WERI-Rb-1 (cell line): ENCODE data around the gene KDSR.
A peak's percentile ranks its signal among the peaks of the same experiment; 100 is the strongest.

Source experiments
- DNase-seq: peaks from one replicate; pipeline ENCODE4 v3.0.0-alpha.2; 2020
- H3K27ac ChIP-seq: fragments of 250-450 bp; sonication (Bioruptor Pico); 2 replicates; pipeline ENCODE4 v1.5.1; 2020; ENCODE audit warnings: mild to moderate bottlenecking, moderate library complexity
- H3K27me3 ChIP-seq: fragments of 250-450 bp; sonication (Bioruptor Pico); 2 replicates; pipeline ENCODE4 v1.5.1; 2021; ENCODE audit warnings: mild to moderate bottlenecking, low read depth, moderate library complexity; ENCODE audit not compliant: insufficient read depth, severe bottlenecking
- H3K36me3 ChIP-seq: fragments of 250-450 bp; sonication (Bioruptor Pico); 2 replicates; pipeline ENCODE4 v1.5.1; 2020; ENCODE audit warnings: mild to moderate bottlenecking, moderate library complexity
- H3K4me3 ChIP-seq: 2 replicates; pipeline ENCODE4 v1.5.1; 2011; ENCODE audit warnings: low read depth, mild to moderate bottlenecking, control low read depth, low read length
- H3K9me3 ChIP-seq: fragments of 250-450 bp; sonication (Bioruptor Pico); 2 replicates; pipeline ENCODE4 v1.5.1; 2021; ENCODE audit warnings: mild to moderate bottlenecking, moderate library complexity; ENCODE audit not compliant: severe bottlenecking
- CTCF ChIP-seq: IDR thresholded peaks from 2 replicates; pipeline ENCODE4 v1.5.1; 2011; ENCODE audit warnings: low read depth, mild to moderate bottlenecking, control low read depth, inconsistent platforms, low read length

The KDSR gene

GRCh38 chr18:63342206-63342605 lies 24.8 kb downstream of the KDSR start:
- peak; percentile 60 for DNase-seq
- H3K9me3 ChIP-seq: no peaks in the 10 kb centered on the region
- peak; percentile 71 for TF ChIP-seq CTCF
- H3K4me3 ChIP-seq: no peak overlapping the region
- H3K27ac ChIP-seq: no peak overlapping the region
- H3K36me3 ChIP-seq: peaks cover 86% of the 10 kb centered on the region
- H3K27me3 ChIP-seq: no peaks in the 10 kb centered on the region

GRCh38 chr18:63339920-63340484 lies 27.0 kb downstream of the KDSR start:
- no peaks in the 10 kb centered on the region for H3K9me3 ChIP-seq
- H3K27me3 ChIP-seq: no peaks in the 10 kb centered on the region
- H3K4me3 ChIP-seq: no peak overlapping the region
- H3K36me3 ChIP-seq: peaks cover 83% of the 10 kb centered on the region
- peak; percentile 43 for DNase-seq
- no peak overlapping the region for H3K27ac ChIP-seq
- TF ChIP-seq CTCF: peak; percentile 57

DNA sequence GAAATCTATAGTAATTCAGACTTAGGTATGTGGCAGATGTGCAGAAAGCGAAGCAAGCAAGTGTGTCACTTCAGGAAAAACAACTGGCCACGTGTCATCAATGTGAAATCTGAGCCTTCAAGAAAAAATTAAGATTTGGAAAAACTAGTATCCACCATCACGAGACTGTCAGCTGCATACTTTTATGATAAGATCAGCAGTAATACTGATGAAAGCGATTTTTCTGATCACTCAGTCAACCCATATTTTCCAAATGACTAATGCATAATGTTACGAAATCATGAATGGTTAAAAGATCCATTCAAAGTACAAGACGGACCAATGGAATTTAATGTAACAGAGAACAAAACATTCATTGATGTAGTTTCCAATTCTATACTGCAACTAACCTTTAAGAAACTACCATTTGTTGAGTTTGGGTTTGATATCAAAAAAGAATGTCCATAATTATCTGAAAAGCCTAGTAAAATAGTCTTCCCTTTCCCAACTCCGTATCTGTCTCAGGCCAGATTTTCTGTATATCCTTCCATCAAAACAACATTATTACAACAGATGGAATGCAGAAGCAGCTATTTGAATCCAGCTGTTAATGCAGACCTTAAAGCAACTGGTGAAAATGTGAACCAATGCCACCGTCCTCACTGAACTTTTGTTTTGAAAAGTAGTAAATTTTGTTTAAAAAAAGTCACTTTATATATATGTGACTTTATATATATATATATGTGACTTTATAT lies 30.5 kb downstream of the KDSR start:
- H3K9me3 ChIP-seq: no peaks in the 10 kb centered on the region
- no peak overlapping the region for H3K27ac ChIP-seq
- H3K36me3 ChIP-seq: peaks cover 71% of the 10 kb centered on the region
- H3K4me3 ChIP-seq: no peak overlapping the region
- no peaks in the 10 kb centered on the region for H3K27me3 ChIP-seq
- no peak for TF ChIP-seq CTCF
- DNase-seq: no peak

DNA sequence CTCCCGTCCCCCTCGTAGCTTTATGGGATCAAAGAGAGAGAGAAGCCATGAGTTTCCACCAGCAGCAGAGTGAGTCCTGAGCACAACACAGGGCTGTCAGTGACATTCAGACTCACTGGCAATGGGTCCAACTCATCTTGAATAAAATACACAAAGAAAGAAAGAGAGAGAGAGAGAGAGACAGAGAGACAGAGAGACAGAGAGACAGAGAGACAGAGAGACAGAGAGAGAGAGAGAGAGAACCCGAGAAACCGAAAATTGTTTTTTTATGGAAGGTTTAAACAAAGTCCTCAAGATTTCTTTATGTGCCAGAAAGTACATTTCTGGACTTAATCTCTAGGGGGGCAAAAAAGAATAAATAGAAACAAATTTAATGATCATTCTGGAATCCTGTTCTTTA lies 35.9 kb downstream of the KDSR start:
- H3K27ac ChIP-seq: no peak overlapping the region
- DNase-seq: no peak
- no peak for TF ChIP-seq CTCF
- H3K9me3 ChIP-seq: no peaks in the 10 kb centered on the region
- H3K4me3 ChIP-seq: no peak overlapping the region
- H3K36me3 ChIP-seq: peaks cover 39% of the 10 kb centered on the region
- no peaks in the 10 kb centered on the region for H3K27me3 ChIP-seq

DNA sequence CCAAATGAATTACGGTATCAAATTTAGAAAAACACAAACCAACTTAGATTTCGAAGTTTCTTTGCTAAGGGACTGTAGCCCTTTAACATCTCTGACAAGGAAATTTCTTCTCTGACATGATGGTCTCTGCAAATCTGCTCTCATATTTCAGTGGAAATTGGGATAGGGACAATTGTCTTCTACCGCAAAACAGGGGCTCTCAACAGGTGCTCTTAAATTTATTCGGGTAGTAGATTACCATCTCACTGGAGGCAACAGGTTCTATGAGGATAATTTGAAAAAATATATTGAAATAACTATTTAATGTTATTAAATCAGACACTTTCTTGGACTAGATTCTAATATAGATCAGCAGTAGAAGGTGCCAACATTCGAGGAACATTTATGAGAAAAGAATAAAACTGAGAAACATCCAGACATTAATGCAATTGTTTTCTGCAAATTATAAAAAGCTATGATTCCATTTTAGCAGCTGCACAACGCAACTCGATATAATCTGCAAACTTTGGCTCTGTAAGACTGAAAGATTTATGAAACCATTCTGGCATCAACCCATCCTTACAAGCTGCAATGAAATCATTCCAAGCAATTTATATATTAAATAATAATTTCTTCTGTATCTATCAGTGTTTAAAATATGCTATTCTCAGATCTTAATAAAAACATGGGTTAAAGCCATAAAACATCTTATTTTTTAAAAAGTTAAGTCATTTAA lies 37.4 kb downstream of the KDSR start:
- no peak overlapping the region for H3K27ac ChIP-seq
- peaks cover 26% of the 10 kb centered on the region for H3K36me3 ChIP-seq

More for the DNA sequence above, 37.4 kb downstream of the KDSR start:
- no peaks in the 10 kb centered on the region for H3K27me3 ChIP-seq
- H3K9me3 ChIP-seq: no peaks in the 10 kb centered on the region
- DNase-seq: no peak
- TF ChIP-seq CTCF: no peak
- no peak overlapping the region for H3K4me3 ChIP-seq
